ENCODE data around the gene SHANK1.

The SHANK1 gene

GRCh38 chr19:50686310-50687032, 33.1 kb downstream of the SHANK1 start:
- no peak for DNase-seq (ENCODE audit: low spot score)

DNA sequence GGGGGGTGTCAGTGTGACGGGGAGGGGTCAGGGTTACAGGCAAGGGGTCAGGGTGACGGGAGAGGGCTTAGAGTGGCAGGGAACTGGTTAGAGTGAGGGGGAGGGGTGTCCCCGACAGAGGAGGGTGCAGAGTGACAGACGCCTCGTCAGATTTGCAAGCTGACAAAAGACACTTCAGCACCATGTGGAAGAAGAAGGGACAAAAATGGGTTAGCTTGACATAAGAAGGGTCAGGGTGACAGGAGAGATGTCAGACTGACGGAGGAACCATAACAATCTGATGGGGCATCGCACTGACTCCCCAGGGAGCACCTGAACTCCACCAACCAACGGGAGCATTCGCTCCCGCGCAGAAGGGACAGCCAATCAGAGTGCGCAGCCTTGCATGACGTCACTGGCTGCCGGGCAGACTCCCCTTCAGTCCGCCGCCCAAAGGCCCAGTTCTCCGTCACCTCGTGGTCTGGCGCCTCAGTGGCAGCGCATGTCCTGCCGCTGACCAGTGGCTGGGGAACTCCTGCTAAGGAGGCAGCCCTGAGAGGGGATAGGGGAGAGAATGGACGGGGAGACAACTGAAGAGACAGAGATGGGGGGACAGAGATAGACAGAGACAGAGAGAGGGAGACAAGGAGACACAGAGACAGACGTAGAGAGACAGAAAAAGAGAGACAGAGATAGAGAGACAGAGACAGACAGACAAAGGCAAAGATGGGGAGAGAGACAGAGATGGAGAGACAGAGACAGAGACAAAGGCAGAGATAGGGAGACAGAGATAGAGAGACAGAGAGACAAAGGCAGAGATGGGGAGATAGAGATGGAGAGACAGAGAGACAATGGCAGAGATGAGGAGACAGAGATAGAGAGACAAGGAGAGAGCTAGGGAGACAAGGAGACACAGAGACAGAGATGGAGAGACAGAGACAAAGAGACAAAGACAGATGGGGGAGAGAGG, 40.2 kb downstream of the SHANK1 start:
- peak; percentile 93 for DNase-seq (ENCODE audit: low spot score)

DNA sequence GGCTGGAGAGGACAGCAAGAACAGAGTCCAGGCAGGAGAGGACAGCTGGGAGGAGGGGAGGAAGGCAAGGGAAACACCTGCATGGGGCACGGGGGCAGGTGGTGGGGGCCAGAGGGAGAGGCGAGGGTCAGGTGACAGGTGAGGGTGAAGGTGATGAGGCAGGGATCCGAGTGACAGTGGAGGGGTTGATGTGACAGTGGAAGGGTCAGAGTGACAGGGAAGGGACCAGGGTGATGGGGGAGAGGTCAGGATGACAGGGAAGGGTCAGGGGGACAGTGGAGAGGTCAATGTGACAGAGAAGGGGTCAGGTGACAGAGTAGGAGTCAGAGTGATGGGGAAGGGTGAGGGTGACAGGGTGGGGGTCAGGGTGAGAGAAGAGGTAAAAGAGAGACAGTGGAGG, 41.3 kb downstream of the SHANK1 start:
- DNase-seq (ENCODE audit: low spot score) = no peak

DNA sequence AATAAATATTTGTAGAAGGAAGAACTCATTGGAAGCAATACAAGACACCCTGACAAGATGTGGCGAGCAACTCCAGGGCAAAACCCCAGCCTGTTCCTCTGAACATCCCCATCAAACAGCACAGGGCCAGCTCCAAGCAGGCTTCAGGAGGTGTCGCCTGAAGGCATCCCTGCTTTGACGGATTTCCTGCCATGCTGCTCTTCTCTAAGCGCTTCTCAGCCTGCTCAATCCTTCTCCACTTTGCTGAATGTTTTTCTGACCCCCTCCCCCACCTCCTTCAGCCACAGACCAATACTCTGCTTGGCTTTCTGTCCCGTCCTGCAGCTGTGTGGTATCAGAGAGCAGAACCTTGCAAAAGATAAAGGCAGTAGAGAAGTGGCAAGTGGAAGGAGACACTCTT, 42.0 kb downstream of the SHANK1 start:
- no peak for DNase-seq (ENCODE audit: low spot score)

DNA sequence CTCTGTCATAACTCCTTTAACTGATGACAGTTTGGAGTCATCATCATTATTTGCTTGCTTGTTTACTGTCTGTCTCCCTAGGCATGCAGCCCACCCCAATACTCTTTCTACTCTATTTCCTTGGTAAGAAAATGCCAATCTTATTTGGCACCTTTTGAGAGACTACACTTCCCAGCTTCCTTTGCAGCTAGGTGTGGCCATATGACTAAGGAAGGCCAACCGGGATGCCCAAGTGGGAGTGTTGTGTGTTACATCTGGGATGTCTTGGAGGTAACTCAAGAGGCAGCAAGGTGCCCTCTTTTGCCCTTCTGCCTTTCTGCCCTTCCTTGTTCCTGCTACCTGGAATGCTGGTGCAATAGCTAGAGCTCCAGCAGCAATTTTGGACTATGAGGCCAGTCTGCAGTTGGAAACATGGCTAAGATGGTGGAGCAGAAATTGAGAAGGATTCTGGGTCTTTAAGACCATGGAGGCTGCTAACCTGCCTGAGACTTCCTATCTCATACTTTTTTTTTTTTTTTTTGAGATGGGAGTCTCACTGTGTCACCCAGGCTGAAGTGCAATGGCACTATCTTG, 42.9 kb downstream of the SHANK1 start:
- DNase-seq (ENCODE audit: low spot score) = no peak

DNA sequence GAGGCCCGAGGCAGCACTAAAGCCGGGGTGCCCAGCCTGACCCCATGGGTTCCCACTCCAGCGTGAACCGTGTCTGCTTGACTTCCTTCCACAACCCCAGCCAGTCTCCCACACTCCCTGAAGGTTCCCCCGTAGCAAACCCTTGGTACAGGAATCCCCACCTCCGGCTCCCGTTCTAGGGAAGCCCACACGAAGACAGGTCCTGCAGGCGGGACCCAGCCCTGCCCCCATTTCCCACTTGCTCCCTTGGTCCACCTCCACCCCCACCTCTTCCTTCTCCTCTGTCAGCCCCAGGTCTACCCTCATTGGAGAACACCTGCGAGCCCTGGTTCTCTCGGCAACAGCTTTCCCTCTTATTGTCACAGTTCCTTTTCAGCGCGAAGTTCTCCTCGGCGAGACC, 46.5 kb downstream of the SHANK1 start:
- no peak for DNase-seq (ENCODE audit: low spot score)

GRCh38 chr19:50670102-50670380, 49.6 kb downstream of the SHANK1 start:
- DNase-seq (ENCODE audit: low spot score) = no peak

- DNase-seq (ENCODE audit: low spot score) = peak; percentile 40
Observed at GRCh38 chr19:50669302-50670101, 50.1 kb downstream of the SHANK1 start.

DNA sequence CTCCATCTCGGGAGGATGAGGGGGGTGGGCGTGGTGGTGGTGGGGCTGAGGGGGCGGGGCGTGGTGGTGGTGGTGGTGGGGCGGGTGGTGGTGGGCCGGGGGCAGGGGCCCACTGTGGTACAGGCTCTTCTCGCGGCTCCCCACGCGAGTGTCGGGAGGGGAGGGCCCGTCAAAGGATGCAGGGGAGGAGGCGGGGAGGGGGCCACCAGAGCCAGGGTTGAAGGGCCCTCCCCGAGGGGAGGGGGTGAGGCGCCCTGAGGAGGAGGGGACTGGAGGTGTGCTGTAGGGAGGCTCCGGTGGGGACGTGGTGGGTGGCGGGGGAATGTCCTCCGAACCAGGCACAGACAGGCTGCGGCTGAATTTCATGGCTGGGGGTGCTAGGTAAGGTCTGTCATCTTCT, 50.7 kb downstream of the SHANK1 start:
- no peak for DNase-seq (ENCODE audit: low spot score)

DNA sequence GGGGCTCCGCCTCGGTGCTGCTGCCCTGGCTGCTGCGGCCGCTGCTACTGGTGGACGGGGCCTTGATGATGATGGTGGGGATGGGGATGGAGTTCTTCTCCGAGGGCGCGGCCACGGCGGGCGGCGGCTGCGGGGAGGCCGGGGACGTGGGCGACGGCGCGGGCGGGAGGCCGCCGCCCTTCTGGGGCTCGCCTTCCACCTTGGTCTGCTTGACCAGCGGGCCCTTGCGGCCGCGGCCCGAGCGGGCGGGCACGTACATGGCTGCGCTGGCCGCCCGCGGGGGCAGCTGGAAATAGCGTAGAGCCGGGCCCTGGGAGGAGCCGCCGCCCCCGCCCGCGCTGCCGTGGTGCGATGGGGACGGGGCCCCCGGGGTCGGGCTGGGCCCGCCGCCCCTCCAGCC, 51.2 kb downstream of the SHANK1 start:
- DNase-seq (ENCODE audit: low spot score) = no peak

DNA sequence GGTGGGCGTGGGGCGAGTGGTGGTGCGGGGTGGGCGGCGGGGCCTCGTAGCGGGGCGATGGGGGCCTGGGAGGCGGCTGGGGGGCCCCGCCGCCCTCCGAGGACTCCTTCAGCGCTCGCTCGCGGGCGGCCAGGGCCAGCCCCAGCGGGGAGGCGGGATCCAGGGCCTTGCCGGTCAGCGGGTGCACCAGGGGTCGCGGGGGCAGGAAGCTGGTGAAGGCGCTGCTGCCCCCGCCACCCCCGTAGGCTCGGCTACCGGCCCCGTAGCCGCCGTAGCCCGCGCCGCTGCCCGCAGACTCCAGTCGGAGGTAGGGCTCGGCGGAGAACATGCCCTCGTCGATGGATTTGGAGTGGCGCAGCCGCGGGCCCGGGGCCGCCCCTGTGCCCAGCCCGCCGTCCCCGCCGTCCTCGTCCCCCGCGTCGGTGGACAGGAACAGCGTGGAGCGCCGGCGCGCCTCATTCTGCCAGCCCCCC, 51.8 kb downstream of the SHANK1 start:
- DNase-seq (ENCODE audit: low spot score) = no peak

DNA sequence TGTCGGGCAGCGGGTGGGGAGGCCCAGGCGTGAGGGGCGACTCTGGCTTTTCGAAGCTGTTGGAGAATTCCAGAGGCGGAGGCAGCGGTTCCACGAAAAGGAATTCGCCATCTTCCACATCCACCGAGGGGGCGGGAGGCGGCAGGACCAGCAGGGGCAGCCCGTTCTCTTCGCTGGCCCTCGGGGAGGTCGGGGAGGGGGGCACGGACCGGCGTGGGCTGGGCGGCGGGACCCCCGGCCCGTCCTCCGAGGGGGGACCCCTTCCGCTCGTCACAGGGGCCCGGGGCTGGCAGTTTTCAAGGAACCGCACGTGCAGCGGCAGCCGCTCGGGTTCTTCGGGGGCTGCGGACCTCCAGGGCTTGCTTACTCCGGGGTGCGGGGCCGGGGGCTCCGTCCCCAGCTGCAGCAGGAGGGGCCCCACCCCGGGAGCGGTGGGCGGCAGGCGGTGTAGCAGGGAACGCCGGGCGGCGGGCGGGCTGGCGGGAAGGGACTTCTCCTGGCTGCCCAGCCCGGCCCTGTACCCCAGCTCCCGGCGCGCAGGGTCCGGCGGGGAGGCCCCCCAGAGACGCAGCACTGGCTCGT, 52.3 kb downstream of the SHANK1 start:
- no peak for DNase-seq (ENCODE audit: low spot score)

GRCh38 chr19:50666346-50667176, 53.0 kb downstream of the SHANK1 start:
- no peak for DNase-seq (ENCODE audit: low spot score)

DNA sequence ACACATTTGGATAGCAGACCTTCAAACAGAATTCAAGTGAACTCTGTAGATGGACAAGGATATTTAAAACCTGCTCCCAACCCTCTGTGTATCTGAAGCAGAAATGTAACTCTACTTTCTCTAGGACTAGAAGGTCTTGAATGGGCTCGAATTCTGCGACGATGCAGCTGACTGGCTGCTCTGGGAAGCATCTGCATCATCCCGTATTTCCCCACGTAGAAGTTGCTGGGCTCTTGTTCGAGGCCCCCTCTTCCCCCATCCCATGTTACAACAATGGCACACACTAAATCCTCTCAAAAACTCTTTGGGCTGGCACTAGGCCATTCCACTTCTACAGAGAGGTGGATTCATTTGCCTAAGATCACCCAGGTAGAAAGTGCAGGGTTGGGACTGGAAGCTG, 55.4 kb downstream of the SHANK1 start:
- no peak for DNase-seq (ENCODE audit: low spot score)

GRCh38 chr19:50663482-50663790, 56.2 kb downstream of the SHANK1 start:
- no peak for DNase-seq (ENCODE audit: low spot score)

- DNase-seq (ENCODE audit: low spot score) = no peak
Observed at GRCh38 chr19:50662651-50663481, 56.7 kb downstream of the SHANK1 start.

DNA sequence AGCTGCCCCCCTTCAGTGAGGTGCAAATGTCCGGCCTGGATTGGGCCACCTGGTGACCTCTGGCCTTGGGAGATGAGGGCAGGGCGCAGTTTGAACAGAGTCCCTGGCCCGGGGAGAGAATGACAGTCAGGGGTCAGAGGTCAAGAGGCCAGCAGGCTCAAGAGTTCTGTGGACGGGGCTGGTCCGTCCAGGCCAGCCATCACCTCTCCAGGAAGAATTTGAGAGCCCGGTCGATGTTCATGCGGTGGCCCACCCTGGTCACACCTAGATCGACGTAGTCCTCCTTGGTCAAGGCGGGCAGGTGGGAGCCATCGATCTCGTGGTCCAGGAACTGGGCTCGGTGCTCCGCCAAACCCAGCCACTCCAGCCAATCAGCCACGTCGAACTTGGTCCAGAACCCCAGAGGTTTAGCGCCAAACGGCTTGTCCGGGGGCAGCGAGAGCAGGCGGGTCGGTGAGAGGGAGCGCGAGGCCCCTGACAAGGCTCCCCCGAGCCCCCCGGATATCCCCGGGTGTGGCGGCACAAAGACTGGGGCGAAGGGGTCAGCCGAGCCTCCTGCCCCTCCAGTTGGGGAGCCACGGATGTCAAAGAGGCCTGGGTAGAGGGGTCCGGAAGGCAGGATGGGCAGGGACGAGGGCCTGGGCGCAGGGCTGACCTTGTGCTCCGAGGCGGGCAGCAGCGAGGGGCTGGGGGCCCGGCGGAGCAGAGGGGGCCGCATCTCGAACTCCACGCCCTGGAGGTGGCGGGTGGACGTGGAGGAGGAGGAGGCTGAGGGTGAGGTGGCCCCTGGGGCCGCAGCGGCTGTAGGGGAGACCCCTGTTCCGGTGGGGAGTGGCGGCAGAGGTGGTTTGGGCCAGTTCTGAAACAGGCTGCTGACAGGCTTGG, 57.6 kb downstream of the SHANK1 start:
- DNase-seq (ENCODE audit: low spot score) = no peak

GRCh38 chr19:50661023-50661422, 58.6 kb downstream of the SHANK1 start:
- DNase-seq (ENCODE audit: low spot score) = no peak

DNA sequence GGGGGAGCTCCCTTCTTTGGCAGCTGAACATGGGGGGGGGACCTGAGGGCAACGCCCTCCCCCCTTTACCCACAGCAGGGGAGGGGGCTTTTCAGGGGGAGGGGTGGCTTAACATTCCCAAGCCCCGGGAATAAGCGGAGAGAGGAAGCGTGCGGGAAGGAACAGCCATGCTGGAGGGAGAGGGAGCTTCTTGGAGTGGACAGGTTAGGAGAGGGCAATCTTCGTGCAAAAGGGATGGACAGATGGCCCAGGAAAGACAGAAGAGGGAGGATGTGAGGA, 59.6 kb downstream of the SHANK1 start:
- no peak for DNase-seq (ENCODE audit: low spot score)

Data from COLO829 (cell line).